Stimulated activated CD4-positive, alpha-beta T cell treated with anti-CD3 and anti-CD28 coated beads, Interleukin-15, amount 100 ng/mL, for 24 hours (primary cell): ENCODE measurements around the gene IQGAP1.
"Not testable (repeated sequence)": the region's sequence is repeated elsewhere in the genome, so short reads cannot be mapped to it uniquely, and the experiment has no call there.

ENCODE experiments used
- DNase-seq: peaks from one replicate; pipeline ENCODE4 v3.0.0-alpha.2; 2020

The IQGAP1 gene

DNA sequence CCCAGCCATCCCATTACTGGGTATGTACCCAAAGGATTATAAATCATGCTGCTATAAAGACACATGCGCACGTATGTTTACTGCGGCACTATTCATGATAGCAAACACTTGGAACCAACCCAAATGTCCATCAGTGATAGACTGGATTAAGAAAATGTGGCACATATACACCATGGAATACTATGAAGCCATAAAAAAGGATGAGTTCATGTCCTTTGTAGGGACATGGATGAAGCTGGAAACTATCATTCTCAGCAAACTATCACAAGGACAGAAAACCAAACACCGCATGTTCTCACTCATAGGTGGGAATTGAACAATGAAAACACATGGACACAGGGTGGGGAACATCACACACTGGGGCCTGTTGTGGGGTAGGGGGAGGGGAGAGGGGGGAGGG is 22.3 kb downstream of the IQGAP1 start:
- not testable (repeated sequence) for DNase-seq

- no peak for DNase-seq
These were observed 23.1 kb downstream of the IQGAP1 start for GRCh38 chr15:90411176-90411575.

DNA sequence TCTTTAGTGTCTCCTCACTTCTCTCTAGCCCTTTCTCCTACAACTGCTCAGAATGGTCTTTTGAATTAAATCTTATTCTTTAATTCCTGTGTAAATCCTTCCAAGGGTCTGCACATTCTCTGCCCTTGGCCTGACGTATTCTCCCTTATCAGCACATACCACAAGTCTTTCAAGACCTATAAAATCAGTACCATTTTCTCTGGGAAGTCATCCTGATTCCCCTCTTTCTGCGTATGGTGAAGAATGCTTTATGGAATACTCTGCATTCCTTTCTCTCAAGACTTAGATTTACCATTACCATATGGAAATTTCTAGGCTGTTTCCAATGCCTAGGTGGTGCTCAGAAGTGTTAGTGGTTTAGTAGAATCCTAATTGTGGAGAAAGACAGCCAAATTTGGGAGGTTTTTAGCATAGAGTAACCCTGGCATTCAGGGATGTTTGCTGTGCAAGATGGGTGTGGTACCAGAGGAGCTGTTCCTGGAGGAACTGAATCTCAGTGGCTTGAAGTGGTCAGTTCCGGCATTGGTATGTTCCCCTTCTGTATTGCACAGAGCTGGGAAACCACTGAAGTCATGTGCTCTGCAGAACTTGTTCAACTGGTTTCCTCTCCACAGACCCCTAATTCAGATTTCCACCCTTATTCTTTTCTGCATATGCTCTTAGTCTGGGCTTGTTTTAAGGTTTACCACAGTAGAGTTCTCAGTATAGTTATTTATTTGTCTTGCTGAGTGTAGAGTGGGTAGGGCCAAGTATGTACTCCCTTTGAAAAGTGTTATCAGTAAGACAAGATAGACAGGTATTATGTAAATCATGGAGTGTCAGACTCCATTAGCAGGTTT is 24.5 kb downstream of the IQGAP1 start:
- DNase-seq: no peak

GRCh38 chr15:90413411-90414379 is 25.7 kb downstream of the IQGAP1 start:
- no peak for DNase-seq

GRCh38 chr15:90414408-90415028 is 26.5 kb downstream of the IQGAP1 start:
- peak; percentile 50 for DNase-seq

GRCh38 chr15:90416052-90416451 is 28.0 kb downstream of the IQGAP1 start:
- not testable (repeated sequence) for DNase-seq

- no peak for DNase-seq
These were observed 30.6 kb downstream of the IQGAP1 start for GRCh38 chr15:90418627-90419026.

- DNase-seq: no peak
These were observed 31.2 kb downstream of the IQGAP1 start for GRCh38 chr15:90419206-90419605.

GRCh38 chr15:90419738-90420406 is 31.8 kb downstream of the IQGAP1 start:
- DNase-seq: peak; percentile 57

- DNase-seq: no peak
These were observed 32.4 kb downstream of the IQGAP1 start for GRCh38 chr15:90420451-90420850.

DNA sequence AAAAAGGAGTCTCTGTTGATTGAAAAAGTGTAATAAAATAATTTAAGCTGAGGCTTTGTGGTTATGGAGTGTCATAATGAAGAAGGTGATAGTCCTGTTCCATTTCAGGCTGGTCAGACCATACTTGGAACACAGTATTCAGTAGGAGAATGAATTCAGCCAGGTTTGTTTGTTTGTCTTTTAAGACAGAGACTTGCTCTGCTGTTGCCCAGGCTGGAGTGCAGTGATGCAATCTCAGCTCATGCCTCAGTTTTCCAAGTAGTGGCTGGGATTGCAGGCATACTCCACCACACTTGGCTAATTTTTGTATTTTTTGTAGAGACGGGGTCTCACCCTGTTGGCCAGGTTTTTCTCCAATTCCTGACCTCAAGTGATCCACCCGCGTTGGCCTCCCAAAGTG is 33.5 kb downstream of the IQGAP1 start:
- DNase-seq: no peak

DNA sequence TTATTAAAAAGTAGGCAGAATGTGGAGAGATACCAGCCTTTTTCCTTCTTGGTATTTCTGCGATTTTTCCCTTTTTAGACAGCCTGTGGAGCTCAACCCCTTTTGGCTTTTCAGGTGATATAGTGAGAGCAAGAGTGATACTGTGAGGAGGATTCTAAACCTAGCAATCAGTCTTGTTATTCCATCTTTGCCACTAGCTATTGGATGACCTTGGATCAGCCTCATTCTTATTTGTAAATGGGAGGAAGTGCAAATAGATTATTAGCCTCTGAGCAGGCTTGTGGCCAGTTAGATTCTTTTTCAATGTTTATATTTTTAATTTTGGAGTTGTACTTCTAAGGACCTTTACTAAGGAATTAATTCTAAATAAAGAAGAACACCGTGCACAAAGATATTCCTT is 34.0 kb downstream of the IQGAP1 start:
- DNase-seq: no peak

- no peak for DNase-seq
These were observed 34.9 kb downstream of the IQGAP1 start for GRCh38 chr15:90422936-90423335.

- no peak for DNase-seq
These were observed 35.8 kb downstream of the IQGAP1 start for GRCh38 chr15:90423801-90424319.

DNA sequence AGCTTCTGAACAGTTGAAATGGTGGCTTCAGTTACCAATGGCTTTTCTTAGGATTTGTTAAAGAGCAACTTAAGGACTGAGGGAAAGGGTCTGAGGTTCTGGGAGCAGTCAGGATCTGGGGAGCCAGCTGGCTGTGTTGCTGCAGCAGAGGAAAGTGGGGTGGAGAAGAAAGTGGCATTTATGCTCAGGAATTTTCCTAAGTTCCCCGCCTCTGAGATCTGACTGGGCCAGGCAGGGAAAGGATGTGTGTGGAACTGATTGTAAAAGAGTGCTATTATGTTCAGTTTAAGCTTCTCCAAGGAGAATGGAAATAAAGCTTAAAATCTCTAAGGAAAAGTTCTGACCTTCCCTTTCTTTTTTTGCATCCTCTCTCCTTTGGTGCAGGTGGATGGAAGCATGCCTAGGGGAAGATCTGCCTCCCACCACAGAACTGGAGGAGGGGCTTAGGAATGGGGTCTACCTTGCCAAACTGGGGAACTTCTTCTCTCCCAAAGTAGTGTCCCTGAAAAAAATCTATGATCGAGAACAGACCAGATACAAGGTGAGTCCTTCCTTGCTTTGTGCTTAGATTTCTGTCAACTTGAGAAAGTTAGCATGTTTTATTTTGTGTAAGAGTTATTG is 37.8 kb downstream of the IQGAP1 start:
- no peak for DNase-seq

- DNase-seq: no peak
These were observed 39.1 kb downstream of the IQGAP1 start for GRCh38 chr15:90427185-90427584.

GRCh38 chr15:90432253-90432652 is 44.2 kb downstream of the IQGAP1 start:
- no peak for DNase-seq

DNA sequence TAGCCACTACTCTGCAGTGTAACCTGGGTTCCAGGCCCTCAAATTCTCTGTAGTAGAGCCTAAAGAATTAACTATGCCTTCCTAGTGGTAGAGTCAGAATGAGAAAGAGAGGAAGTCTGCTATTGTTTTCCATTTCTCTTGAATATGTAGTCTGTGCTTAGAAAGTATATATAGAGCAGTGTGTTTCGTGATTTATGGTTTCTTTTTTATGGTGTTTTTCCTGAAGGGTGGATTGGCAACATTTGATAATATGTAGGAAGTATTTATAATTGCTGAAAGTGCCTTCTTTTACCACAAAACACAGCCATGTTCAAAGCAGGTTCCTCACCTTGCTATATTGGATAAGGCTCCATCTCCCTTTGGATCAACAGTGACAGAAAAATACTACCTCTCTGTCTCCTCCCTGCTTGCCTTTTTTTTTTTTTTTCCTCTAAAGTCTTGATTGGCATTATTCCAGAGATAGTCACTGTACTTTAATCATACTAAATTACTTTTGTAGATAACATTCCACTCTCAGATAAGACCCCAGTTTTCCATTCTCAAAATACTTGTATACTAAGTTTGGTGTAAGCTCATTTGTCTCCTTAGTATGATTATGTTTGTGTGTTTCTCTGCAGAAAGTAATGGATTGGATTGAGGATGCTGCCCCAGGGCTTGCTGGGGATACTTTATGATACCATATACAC is 47.8 kb downstream of the IQGAP1 start:
- no peak for DNase-seq

- DNase-seq: no peak
These were observed 48.9 kb downstream of the IQGAP1 start for GRCh38 chr15:90436952-90437351.

- DNase-seq: no peak
These were observed 49.5 kb downstream of the IQGAP1 start for GRCh38 chr15:90437516-90437915.

DNA sequence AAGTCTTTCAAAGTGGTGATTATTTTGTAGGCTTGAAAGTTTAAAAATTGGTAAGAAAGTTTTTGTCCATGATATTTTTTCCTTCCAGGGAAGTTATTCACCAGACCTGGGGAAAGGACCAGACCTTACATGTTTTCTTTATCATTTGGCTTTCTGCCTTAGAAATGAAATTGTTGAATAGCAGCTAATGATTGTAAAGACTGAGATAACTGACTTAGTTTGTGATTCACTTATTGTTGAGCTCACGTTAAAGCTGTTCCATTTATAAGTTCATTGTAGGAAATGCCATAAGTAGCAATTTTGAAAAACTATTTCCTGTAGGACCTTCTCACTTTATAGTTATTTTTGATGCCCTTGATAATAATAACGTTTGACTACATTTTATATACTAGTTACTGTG is 51.9 kb downstream of the IQGAP1 start:
- DNase-seq: no peak
